BJ (cell line): Measurements from ENCODE around the gene RELT. TPM values are rescaled to one million over a fixed set of nuclear protein-coding genes. Genes with fewer than 3 reads are reported as not detected.

ENCODE experiments used
- CTCF ChIA-PET: fragments of 350-600 bp; formaldehyde crosslinking; extraction: SDS; loops from one replicate; lab custom pipeline; 2021; ENCODE audit warnings: antibody characterized with exemption, inconsistent platforms; lab: Yijun Ruan, JAX
- POLR2A ChIA-PET: fragments of 300-600 bp; sonication (Branson Sonifier 250); formaldehyde crosslinking; extraction: SDS; loops from one replicate; lab custom pipeline; 2021; ENCODE audit warnings: antibody characterized with exemption; lab: Charles Lee
- DNase-seq: peaks from one replicate; pipeline ENCODE4 v3.0.0-alpha.2; 2011; ENCODE audit warnings: low read depth
- H3K27me3 ChIP-seq: 2 replicates; pipeline ENCODE4 v1.6.0; 2011; ENCODE audit warnings: low read length; ENCODE audit not compliant: control insufficient read depth, insufficient read depth
- H3K36me3 ChIP-seq: 2 replicates; pipeline ENCODE4 v1.5.1; 2011; ENCODE audit warnings: low read length; ENCODE audit not compliant: control insufficient read depth, insufficient read depth
- H3K4me3 ChIP-seq: 2 replicates; pipeline ENCODE4 v1.5.1; 2011; ENCODE audit warnings: low read depth, mild to moderate bottlenecking, control low read depth, low read length
- polyA plus RNA-seq: library from polyadenylated mRNA; depleted of rRNA; stranded (reverse); fragments of >200 nt; gene quantifications from 2 replicates; pipeline ENCODE4 v1.2.3, GENCODE V29; 2011
- TF ChIP-seq, protein P1 (sequence below): IDR thresholded peaks from 2 replicates; pipeline ENCODE4 v1.5.1; 2011; ENCODE audit warnings: low read depth, mild to moderate bottlenecking, control low read depth, inconsistent platforms, low read length, moderate library complexity; ENCODE audit not compliant: insufficient read depth

Gene RELT
- polyA plus RNA-seq, 1 experiment, result 3.7 TPM

DNA sequence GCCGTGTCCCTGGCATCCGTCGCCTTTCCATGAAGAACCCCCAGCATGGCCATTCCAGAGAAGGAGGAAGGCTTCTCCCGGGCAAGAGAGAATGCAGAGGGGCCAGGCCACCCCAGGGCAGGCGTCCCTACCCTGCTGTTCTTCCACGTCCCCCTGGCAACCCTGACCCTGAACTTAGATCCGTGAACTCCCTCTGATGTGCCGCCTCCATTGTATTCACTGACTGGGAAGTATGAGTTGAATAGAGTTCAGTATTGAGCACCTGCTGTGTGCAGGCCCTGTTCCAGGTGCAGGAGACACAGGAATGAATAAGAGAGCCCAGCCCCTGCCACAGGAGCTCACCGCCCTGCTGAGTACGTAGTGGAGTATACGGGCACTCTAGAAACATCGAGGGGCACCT is 29.1 kb upstream of the RELT start:
- ChIA-PET CTCF (interaction anchor here (5.8 kb wide), 1 partner anchor 9 kb away, joined by 121 read pairs; no protein-coding TSS in a partner anchor), POLR2A (no interaction called here)
- Histone ChIP-seq H3K4me3 (no peak overlapping the region), H3K36me3 (peaks cover 26% of the 10 kb centered on the region), H3K27me3 (no peaks in the 10 kb centered on the region)
- no peak for DNase-seq
- TF ChIP-seq, protein P1, sequence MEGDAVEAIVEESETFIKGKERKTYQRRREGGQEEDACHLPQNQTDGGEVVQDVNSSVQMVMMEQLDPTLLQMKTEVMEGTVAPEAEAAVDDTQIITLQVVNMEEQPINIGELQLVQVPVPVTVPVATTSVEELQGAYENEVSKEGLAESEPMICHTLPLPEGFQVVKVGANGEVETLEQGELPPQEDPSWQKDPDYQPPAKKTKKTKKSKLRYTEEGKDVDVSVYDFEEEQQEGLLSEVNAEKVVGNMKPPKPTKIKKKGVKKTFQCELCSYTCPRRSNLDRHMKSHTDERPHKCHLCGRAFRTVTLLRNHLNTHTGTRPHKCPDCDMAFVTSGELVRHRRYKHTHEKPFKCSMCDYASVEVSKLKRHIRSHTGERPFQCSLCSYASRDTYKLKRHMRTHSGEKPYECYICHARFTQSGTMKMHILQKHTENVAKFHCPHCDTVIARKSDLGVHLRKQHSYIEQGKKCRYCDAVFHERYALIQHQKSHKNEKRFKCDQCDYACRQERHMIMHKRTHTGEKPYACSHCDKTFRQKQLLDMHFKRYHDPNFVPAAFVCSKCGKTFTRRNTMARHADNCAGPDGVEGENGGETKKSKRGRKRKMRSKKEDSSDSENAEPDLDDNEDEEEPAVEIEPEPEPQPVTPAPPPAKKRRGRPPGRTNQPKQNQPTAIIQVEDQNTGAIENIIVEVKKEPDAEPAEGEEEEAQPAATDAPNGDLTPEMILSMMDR, result no peak

DNA sequence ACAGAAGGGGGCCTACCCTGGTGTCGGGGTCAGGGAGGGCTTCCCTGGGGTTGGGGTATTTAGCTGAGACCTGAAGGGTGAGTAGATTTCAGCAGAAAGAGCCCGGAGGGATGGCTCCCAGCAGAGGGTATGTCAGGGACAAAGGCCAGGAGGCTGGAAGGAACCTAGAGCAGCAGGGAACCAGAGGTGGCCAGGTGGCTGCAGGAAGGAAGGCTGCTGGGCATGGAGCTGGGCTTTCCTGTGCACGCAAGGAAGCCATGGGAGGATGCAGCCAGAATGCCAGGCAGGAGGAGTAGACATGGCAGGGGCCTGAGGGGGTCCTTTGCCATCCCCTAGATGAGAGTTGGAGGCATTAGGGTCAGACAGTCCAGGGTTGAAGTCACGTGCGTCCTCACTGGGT is 27.4 kb upstream of the RELT start:
- TF ChIP-seq, protein P1, result no peak
- DNase-seq, result no peak
- ChIA-PET CTCF (interaction anchor here (3.0 to 5.8 kb wide), 4 partner anchors 11 to 313 kb away, joined by 33 to 121 read pairs (median 63); partner anchors contain the start of gene ARHGEF17), POLR2A (no interaction called here)
- Histone ChIP-seq H3K27me3 (no peaks in the 10 kb centered on the region), H3K36me3 (peaks cover 33% of the 10 kb centered on the region), H3K4me3 (no peak overlapping the region)

DNA sequence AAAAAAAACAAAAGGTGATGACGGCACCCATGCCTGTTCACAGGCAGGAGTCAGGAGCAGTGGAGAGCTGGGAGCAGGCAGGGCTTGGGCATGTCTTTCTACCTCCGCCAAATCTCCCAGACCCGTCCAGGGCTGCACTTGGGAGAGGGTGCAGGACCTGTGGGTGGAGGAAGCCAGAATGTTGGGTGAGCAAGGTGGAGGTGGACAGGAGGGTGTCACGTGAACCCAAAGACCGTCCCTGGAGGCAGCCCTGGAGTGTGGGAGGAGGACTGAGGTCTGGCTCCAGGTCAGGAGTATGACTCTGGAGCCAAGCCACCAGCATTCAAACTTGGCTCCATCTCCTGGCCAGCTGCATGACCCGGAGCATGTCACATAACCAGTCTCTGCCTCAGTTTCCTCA is 26.6 kb upstream of the RELT start:
- ChIA-PET POLR2A (no interaction called here), CTCF (interaction anchor here (0.8 to 5.8 kb wide), 11 partner anchors 12 to 312 kb away, joined by 3 to 121 read pairs (median 16); partner anchors contain the start of gene ARHGEF17)
- Histone ChIP-seq H3K36me3 (peaks cover 34% of the 10 kb centered on the region), H3K4me3 (no peak overlapping the region), H3K27me3 (no peaks in the 10 kb centered on the region)
- TF ChIP-seq, protein P1, result no peak
- no peak for DNase-seq

DNA sequence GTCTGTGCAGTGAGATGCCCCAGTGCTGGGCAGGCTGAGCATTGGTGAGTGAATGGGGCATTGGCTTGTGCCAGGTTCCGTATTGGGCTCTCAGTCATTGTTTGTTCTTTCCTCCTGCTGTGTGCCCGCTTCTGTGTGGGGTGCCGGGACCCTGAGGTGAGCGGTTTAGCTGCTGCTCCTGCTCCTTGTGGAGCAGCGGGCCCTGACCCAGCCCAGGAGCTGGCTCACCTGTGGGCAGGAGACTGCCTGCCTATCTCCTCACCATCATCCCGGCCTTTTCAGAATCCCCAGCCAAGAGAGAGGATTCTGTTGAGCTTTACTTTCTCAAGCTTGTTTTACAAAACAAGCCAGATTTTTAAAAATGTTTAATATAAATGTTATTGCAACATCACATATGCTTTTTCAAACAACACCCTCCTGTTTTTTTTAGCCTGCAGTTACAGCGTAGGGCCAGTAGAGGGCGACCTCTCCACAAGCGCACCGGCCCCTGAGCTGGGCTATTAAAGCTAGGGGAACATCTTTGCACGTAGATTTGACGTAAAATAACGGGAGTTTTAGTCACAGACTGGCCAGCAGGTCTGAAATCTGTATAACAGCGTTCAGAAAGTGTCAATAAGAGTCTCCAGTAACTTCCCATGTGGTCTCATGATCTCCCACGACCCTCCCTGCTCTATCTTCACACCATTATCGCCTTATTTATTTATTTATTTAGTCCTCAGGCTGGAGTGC is 25.1 kb upstream of the RELT start:
- H3K36me3 ChIP-seq, result peaks cover 41% of the 10 kb centered on the region
- POLR2A ChIA-PET, result interaction anchor here (0.9 to 1.2 kb wide), 2 partner anchors 10 to 30 kb away, joined by 3 read pairs; no protein-coding TSS in a partner anchor
- CTCF ChIA-PET, result interaction anchor here (0.6 to 5.8 kb wide), 42 partner anchors 12 to 488 kb away, joined by 3 to 121 read pairs (median 5); partner anchors contain the start of genes ARHGEF17 and FAM168A
- TF ChIP-seq, protein P1, result peak; percentile 100
- no peak overlapping the region for H3K4me3 ChIP-seq
- H3K27me3 ChIP-seq, result no peaks in the 10 kb centered on the region
- no peak for DNase-seq

DNA sequence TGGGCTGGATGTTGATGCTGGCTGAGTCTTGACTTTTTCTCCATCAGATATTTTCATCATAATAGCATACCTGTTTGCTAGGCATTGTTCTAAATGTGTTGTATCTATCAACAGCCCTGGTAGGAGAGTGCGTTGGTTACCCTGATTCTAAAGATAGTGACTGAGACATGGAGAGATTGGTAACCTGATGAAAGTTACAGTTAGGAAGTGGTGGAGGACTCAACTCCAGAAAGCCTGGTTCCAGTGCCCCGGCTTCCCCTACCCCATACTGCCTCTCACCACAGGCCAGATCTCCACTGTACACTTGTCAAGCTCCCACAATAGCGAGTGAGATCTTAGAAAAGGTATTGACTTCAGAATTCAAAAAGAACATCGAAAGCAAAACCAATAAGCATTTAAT is 22.8 kb upstream of the RELT start:
- H3K36me3 ChIP-seq, result peaks cover 40% of the 10 kb centered on the region
- H3K4me3 ChIP-seq, result no peak overlapping the region
- no peak for DNase-seq
- CTCF ChIA-PET, result interaction anchor here (1.2 to 4.5 kb wide), 3 partner anchors 10 to 308 kb away, joined by 3 to 33 read pairs (median 17); no protein-coding TSS in a partner anchor
- POLR2A ChIA-PET, result no interaction called here
- TF ChIP-seq, protein P1, result no peak
- H3K27me3 ChIP-seq, result no peaks in the 10 kb centered on the region
